Spleen (tissue), 11 donors: ENCODE measurements around the gene CMSS1. TPM values are rescaled to one million over a fixed set of nuclear protein-coding genes. Genes with fewer than 3 reads are reported as not detected.

ENCODE experiments used
- DNase-seq: peaks from one replicate; pipeline ENCODE4 v3.0.0-alpha.2; 2020
- H3K27ac ChIP-seq, 8 donors: fragments of 200-600 bp; sonication (generic) in 7 of 8; 1 replicate in 4 of 8; 2 replicates in 4 of 8; pipeline versions ENCODE4 v1.5.0 to v1.8.0; 2016 to 2021; ENCODE audit warnings: inconsistent platforms in 4 of 8, mild to moderate bottlenecking in 4 of 8, moderate library complexity in 1 of 8
- H3K27me3 ChIP-seq, 7 donors: fragments of 200-600 bp; sonication (generic) in 6 of 7; replicated peaks in 1 of 7; 1 replicate in 4 of 7; 2 replicates in 3 of 7; pipeline versions ENCODE4 v1.5.0 to v1.8.0; 2016 to 2021; ENCODE audit warnings: inconsistent platforms in 3 of 7, mild to moderate bottlenecking in 1 of 7
- H3K36me3 ChIP-seq, 6 donors: fragments of 200-600 bp; sonication (generic) in 5 of 6; 1 replicate in 4 of 6; 2 replicates in 2 of 6; pipeline versions ENCODE4 v1.5.0 to v1.8.0; 2016 to 2021; ENCODE audit warnings: inconsistent platforms in 2 of 6
- H3K4me1 ChIP-seq, 6 donors: fragments of 200-600 bp; sonication (generic) in 5 of 6; 1 replicate in 3 of 6; 2 replicates in 3 of 6; pipeline versions ENCODE4 v1.5.0 to v1.8.0; 2016 to 2021; ENCODE audit warnings: inconsistent platforms in 3 of 6
- H3K4me3 ChIP-seq, 8 donors: fragments of 200-600 bp; sonication (generic) in 7 of 8; 1 replicate in 4 of 8; 2 replicates in 4 of 8; pipeline versions ENCODE4 v1.5.0 to v1.8.0; 2016 to 2021; ENCODE audit warnings: inconsistent platforms in 4 of 8, mild to moderate bottlenecking in 4 of 8, moderate library complexity in 2 of 8
- H3K9me3 ChIP-seq, 8 donors: fragments of 200-600 bp; sonication (generic) in 7 of 8; 1 replicate in 4 of 8; 2 replicates in 4 of 8; pipeline versions ENCODE4 v1.5.0 to v1.8.0; 2016 to 2021; ENCODE audit warnings: inconsistent platforms in 4 of 8
- CTCF ChIP-seq, 11 experiments: fragments of 200-600 bp in 7 of 11; fragments of 450-650 bp in 4 of 11; sonication (generic) in 4 of 11; IDR thresholded peaks in 8 of 11; conservative IDR thresholded peaks in 3 of 11; 1 replicate in 7 of 11; 2 replicates in 4 of 11; pipeline versions ENCODE4 v1.4.0 to v1.8.0; 2016 to 2021; ENCODE audit warnings: antibody characterized with exemption in 11 of 11, inconsistent platforms in 4 of 11, mild to moderate bottlenecking in 1 of 11
- POLR2A ChIP-seq, 3 donors: fragments of 450-650 bp; IDR thresholded peaks; one replicate each; pipeline ENCODE4 v1.5.1; 2017; ENCODE audit warnings: antibody characterized with exemption in 3 of 3, mild to moderate bottlenecking in 1 of 3
- POLR2AphosphoS5 ChIP-seq, 3 donors: sonication (generic); formaldehyde crosslinking; IDR thresholded peaks; one replicate each; pipeline ENCODE4 v1.5.1; 2017; ENCODE audit warnings: antibody characterized with exemption in 3 of 3
- WGBS, 5 donors: extraction: QIAGEN DNeasy Blood & Tissue Kit in 3 of 5; methylation state at CpG; one replicate each; pipeline versions ENCODE4 v1.1.5 to v1.1.7; 2013 to 2018; 5-methylcytosine and 5-hydroxymethylcytosine counted together
- intact Hi-C: fragments of 100-400 bp; cut with DNase I; formaldehyde crosslinking; loops from one replicate; pipeline ENCODE4 v1.15.0; 2023; ENCODE audit warnings: low total_unique reads
- polyA plus RNA-seq, 3 donors: library from polyadenylated mRNA; stranded (reverse); fragments of 200-250 nt; gene quantifications; one replicate each; pipeline ENCODE4 v1.2.1, GENCODE V29; 2013
- total RNA-seq, 7 donors: library from RNA; depleted of rRNA in 3 of 7; stranded (reverse); fragments of >200 nt in 3 of 7; fragmentation: NEBNext Ultra II Directional in 4 of 7; extraction: Animal tissue kit (Norgen Biotek cat#: 25700) in 4 of 7; gene quantifications; one replicate each; pipeline versions ENCODE4 v1.1.0 to v1.2.1, GENCODE V29; 2016 to 2021
- donor health status: healthy with polysubstance abuse.
- donor health status: DM: no; HTN: no; CAD: no; lungs with moderate emphysema.
- donor health status: DM: no; HTN: no; CAD: no.
- donor health status: Bipolar disorder and iron deficiency.
- donor health status: healthy.
- donor health status: DM: no; HTN: no; CAD: no.
- donor health status: DM: yes; HTN: yes; CAD: no.

CMSS1 gene
- total and polyA plus RNA-seq, 10 donors: 6.9 to 30.1 (median 20.0) TPM

DNA sequence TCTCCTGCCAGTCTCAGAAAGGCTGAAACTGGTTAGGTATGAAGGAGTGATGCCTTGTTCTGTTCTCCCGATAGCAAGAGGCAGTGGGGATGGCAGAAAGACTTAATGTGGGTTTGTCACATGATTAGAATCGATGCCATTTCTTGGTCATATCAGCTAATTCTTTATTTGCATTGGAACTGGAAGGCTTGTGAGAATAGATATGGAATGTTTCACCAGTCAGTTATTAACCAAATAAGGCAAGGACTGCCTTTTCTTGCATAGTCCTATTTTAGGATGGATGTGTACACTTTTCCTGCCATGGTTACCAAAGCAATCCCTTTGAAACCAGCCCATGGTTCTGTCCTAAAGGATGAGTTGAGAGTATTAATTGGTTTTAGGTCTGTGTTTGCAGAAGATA is 262.9 kb downstream of the CMSS1 start:
- WGBS, 5 donors: 90 to 99% (median 96%) methylated on average over 2 of the region's 2 CpGs
- Histone ChIP-seq H3K4me3 (no peak overlapping the region), H3K9me3 (no peaks in the 10 kb centered on the region), H3K27me3 (no peaks in the 10 kb centered on the region), H3K27ac (no peak overlapping the region), H3K36me3 (no peaks in the 10 kb centered on the region), H3K4me1 (peaks cover 0 to 29% (median 9%) of the 10 kb centered on the region in 6 donors)
- no peak for DNase-seq
- no peak for TF ChIP-seq POLR2A (IDR thresholded peaks at IDR 0.05)
- no peak for TF ChIP-seq POLR2AphosphoS5 (IDR thresholded peaks at IDR 0.05)
- intact Hi-C loops: no loop called here

DNA sequence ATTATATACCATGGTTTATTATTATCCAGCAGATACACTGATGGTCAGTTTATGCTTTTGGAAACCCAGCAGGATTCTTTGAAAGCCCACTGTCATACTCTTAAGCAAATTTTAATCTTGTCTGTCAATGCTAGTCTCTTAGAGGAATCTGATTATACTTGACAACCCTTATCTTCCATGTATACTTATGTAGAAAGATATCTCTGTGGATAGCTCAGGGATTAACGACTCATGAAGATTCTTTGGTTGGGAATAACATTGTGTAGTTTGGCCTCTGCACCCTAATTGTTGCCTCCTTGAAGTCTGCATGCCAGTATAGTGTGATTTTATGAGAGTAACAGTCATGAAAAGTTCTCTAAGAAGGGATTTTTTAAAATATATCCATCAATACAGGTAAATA is 263.6 kb downstream of the CMSS1 start:
- Histone ChIP-seq H3K27me3 (no peaks in the 10 kb centered on the region), H3K27ac (no peak overlapping the region), H3K9me3 (no peaks in the 10 kb centered on the region), H3K36me3 (no peaks in the 10 kb centered on the region), H3K4me1 (peaks cover 0 to 23% (median 6%) of the 10 kb centered on the region in 6 donors), H3K4me3 (no peak overlapping the region)
- no peak for TF ChIP-seq CTCF (IDR thresholded peaks at IDR 0.05 in 8 of 11, conservative IDR thresholded peaks at IDR 0.05 in 3 of 11)
- TF ChIP-seq POLR2AphosphoS5 (IDR thresholded peaks at IDR 0.05): no peak
- no peak for TF ChIP-seq POLR2A (IDR thresholded peaks at IDR 0.05)
- no peak for DNase-seq
- 79 to 90% (median 86%) methylated on average over 1 of the region's 1 CpG for WGBS, 5 donors
- intact Hi-C loops: no loop called here

- H3K4me1 ChIP-seq: peaks cover 0 to 20% (median 6%) of the 10 kb centered on the region in 6 donors
- no peak for DNase-seq
- 73 to 89% (median 84%) methylated on average over 2 of the region's 2 CpGs for WGBS, 5 donors
- TF ChIP-seq POLR2A (IDR thresholded peaks at IDR 0.05) (no peak), CTCF (IDR thresholded peaks at IDR 0.05 in 8 of 11, conservative IDR thresholded peaks at IDR 0.05 in 3 of 11) (no peak), POLR2AphosphoS5 (IDR thresholded peaks at IDR 0.05) (no peak)
- H3K4me3 ChIP-seq: no peak overlapping the region
- intact Hi-C loops: no loop called here
- H3K27me3 ChIP-seq: no peaks in the 10 kb centered on the region
- H3K9me3 ChIP-seq: no peaks in the 10 kb centered on the region
- no peaks in the 10 kb centered on the region for H3K36me3 ChIP-seq
- no peak overlapping the region for H3K27ac ChIP-seq
Observed at GRCh38 chr3:100081986-100082692, 264.5 kb downstream of the CMSS1 start.

GRCh38 chr3:100082714-100083113 is 265.1 kb downstream of the CMSS1 start:
- peaks cover 0 to 22% (median 5%) of the 10 kb centered on the region in 6 donors for H3K4me1 ChIP-seq

More at GRCh38 chr3:100082714-100083113, 265.1 kb downstream of the CMSS1 start:
- TF ChIP-seq CTCF (IDR thresholded peaks at IDR 0.05 in 8 of 11, conservative IDR thresholded peaks at IDR 0.05 in 3 of 11) (no peak), POLR2A (IDR thresholded peaks at IDR 0.05) (no peak), POLR2AphosphoS5 (IDR thresholded peaks at IDR 0.05) (no peak)
- H3K4me3 ChIP-seq: no peak overlapping the region
- no peaks in the 10 kb centered on the region for H3K36me3 ChIP-seq
- intact Hi-C loops: no loop called here
- no peaks in the 10 kb centered on the region for H3K9me3 ChIP-seq
- 88 to 97% (median 96%) methylated on average over 1 of the region's 1 CpG for WGBS, 5 donors
- DNase-seq: no peak
- H3K27ac ChIP-seq: no peak overlapping the region
- no peaks in the 10 kb centered on the region for H3K27me3 ChIP-seq
